ENCODE results near the gene KCNJ9. TPM values are rescaled to one million over a fixed set of nuclear protein-coding genes. Genes with fewer than 3 reads are reported as not detected.

The KCNJ9 gene
- total RNA-seq, 1 experiment from 2014 or later: not detected

DNA sequence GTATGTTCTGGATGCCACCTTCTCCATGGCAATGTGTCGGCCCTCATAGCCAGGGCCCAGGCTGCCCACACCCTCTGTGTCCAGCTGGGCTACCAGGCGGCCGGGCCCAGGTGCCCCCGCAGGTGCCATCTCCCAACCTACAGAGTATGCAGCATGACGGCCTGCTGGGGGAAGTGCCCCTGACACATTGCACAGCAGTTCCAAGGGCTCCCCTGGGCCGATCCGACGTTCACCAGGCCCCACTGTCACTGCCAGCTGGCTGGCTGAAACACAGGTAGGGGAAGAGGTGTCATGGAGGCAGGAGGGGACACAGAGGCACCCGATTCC lies 11.7 kb downstream of the KCNJ9 start:
- no peak overlapping the region for H3K4me2 ChIP-seq
- no peak overlapping the region for H2AFZ ChIP-seq
- intact Hi-C loops (cut with micrococcal nuclease; ENCODE audit: unreplicated experiment): loop anchor here (10.0 kb wide), 1 partner anchor 188 kb away; the partner anchor contains the start of gene CFAP45
- no peaks in the 10 kb centered on the region; the same call in 1 of the 2 replicates for H3K79me2 ChIP-seq (ENCODE audit: low read depth)
- ChIA-PET POLR2A (ENCODE audit: unreplicated experiment) (no interaction called here), CTCF (no interaction called here)
- no peak overlapping the region for H3K27ac ChIP-seq
- H3K4me1 ChIP-seq (replicated peaks; ENCODE audit: insufficient read depth): peaks cover 20% of the 10 kb centered on the region
- no TSS peak for BruUV-seq (replicated peaks)
- H3K4me3 ChIP-seq: no peak overlapping the region
- H3K9me2 ChIP-seq (ENCODE audit: insufficient read depth): no peaks in the 10 kb centered on the region
- no peaks in the 10 kb centered on the region for H3K36me3 ChIP-seq (ENCODE audit: low read depth)
- no peaks in the 10 kb centered on the region for H3F3A ChIP-seq (ENCODE audit: insufficient read depth, low read depth)
- H3K27me3 ChIP-seq (ENCODE audit: insufficient read depth, low read depth): no peaks in the 10 kb centered on the region
- H3K9me3 ChIP-seq (ENCODE audit: insufficient read depth, low read depth): no peaks in the 10 kb centered on the region
- TF ChIP-seq, protein P1, sequence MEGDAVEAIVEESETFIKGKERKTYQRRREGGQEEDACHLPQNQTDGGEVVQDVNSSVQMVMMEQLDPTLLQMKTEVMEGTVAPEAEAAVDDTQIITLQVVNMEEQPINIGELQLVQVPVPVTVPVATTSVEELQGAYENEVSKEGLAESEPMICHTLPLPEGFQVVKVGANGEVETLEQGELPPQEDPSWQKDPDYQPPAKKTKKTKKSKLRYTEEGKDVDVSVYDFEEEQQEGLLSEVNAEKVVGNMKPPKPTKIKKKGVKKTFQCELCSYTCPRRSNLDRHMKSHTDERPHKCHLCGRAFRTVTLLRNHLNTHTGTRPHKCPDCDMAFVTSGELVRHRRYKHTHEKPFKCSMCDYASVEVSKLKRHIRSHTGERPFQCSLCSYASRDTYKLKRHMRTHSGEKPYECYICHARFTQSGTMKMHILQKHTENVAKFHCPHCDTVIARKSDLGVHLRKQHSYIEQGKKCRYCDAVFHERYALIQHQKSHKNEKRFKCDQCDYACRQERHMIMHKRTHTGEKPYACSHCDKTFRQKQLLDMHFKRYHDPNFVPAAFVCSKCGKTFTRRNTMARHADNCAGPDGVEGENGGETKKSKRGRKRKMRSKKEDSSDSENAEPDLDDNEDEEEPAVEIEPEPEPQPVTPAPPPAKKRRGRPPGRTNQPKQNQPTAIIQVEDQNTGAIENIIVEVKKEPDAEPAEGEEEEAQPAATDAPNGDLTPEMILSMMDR (conservative IDR thresholded peaks at IDR 0.05): no peak
- TF ChIP-seq EZH2 (IDR thresholded peaks at IDR 0.05; ENCODE audit: low read depth): no peak
- H4K20me1 ChIP-seq (ENCODE audit: insufficient read depth): no peaks in the 10 kb centered on the region
- no peak for DNase-seq

DNA sequence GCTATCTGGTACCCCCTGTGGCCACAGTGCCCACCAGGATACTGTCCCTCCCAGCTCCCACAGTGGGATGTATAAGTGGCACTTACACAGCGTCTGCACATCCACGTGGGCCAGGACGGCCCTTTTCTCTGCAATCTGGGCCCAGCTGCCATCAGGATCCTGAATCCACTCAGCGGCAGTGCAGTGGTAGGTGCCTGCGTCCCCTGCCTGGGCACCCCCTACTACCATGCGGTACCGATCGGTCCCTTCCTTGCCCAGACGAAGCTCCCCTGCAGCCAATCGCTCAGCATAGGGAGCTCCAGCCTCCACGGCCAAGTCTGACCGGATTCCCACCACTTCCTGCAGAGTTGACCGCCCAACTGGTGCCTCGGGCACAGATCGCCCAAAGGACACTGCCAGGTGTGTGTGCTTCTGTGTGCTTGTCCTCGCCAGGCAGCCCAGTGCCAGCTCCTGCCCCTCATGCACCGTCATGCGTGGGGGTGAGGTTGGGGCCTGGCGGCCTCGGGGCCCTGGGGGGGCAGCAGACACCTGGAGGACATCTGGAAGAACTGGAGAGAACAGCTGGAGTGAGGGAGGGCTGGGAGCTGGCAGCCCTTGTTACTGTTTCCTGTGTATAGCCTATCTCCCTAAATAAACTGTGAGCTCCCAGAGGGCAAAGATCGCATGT lies 12.4 kb downstream of the KCNJ9 start:
- Histone ChIP-seq H3K4me3 (no peak overlapping the region), H3K9me3 (ENCODE audit: insufficient read depth, low read depth) (no peaks in the 10 kb centered on the region), H3K4me1 (replicated peaks; ENCODE audit: insufficient read depth) (peaks cover 20% of the 10 kb centered on the region), H3K36me3 (ENCODE audit: low read depth) (no peaks in the 10 kb centered on the region), H3K9me2 (ENCODE audit: insufficient read depth) (no peaks in the 10 kb centered on the region), H3K27ac (no peak overlapping the region), H3F3A (ENCODE audit: insufficient read depth, low read depth) (no peaks in the 10 kb centered on the region), H3K27me3 (ENCODE audit: insufficient read depth, low read depth) (no peaks in the 10 kb centered on the region), H2AFZ (no peak overlapping the region), H3K79me2 (ENCODE audit: low read depth) (no peaks in the 10 kb centered on the region; the same call in 1 of the 2 replicates), H4K20me1 (ENCODE audit: insufficient read depth) (no peaks in the 10 kb centered on the region), H3K4me2 (no peak overlapping the region)
- DNase-seq: no peak
- ChIA-PET POLR2A (ENCODE audit: unreplicated experiment) (no interaction called here), CTCF (no interaction called here)
- TF ChIP-seq, protein P1 (conservative IDR thresholded peaks at IDR 0.05): no peak
- no peak for TF ChIP-seq EZH2 (IDR thresholded peaks at IDR 0.05; ENCODE audit: low read depth)
- intact Hi-C loops (cut with micrococcal nuclease; ENCODE audit: unreplicated experiment): loop anchor here (10.0 kb wide), 1 partner anchor 189 kb away; the partner anchor contains the start of gene CFAP45
- BruUV-seq (replicated peaks): no TSS peak

DNA sequence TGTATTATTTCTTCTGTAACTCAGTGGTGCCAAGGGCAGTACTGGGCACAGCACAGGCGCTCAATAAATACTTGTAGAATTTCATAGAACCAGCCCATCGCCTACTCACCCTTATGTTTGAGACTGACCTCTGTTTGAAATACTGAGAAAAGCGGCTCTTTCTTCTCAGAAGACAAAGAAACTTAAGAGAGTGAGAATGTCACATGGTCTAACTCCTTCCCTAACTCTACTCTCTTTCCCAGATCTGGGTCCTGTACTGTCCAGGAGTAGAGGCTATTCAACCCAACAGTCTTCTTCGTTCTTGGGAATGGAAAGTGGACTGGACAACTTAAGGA lies 12.9 kb downstream of the KCNJ9 start:
- ChIA-PET CTCF (no interaction called here), POLR2A (ENCODE audit: unreplicated experiment) (no interaction called here)
- no TSS peak for BruUV-seq (replicated peaks)
- no peaks in the 10 kb centered on the region for H4K20me1 ChIP-seq (ENCODE audit: insufficient read depth)
- H3K4me2 ChIP-seq: no peak overlapping the region
- H3F3A ChIP-seq (ENCODE audit: insufficient read depth, low read depth): peaks cover 2% of the 10 kb centered on the region; the same call in 1 of the 2 replicates
- no peaks in the 10 kb centered on the region for H3K36me3 ChIP-seq (ENCODE audit: low read depth)
- H2AFZ ChIP-seq: no peak overlapping the region
- H3K79me2 ChIP-seq (ENCODE audit: low read depth): no peaks in the 10 kb centered on the region; the same call in 1 of the 2 replicates
- intact Hi-C loops (cut with micrococcal nuclease; ENCODE audit: unreplicated experiment): loop anchor here (10.0 kb wide), 1 partner anchor 189 kb away; the partner anchor contains the start of gene CFAP45
- H3K9me3 ChIP-seq (ENCODE audit: insufficient read depth, low read depth): no peaks in the 10 kb centered on the region
- no peak for DNase-seq
- H3K4me1 ChIP-seq (replicated peaks; ENCODE audit: insufficient read depth): peaks cover 23% of the 10 kb centered on the region
- H3K4me3 ChIP-seq: no peak overlapping the region
- no peak for TF ChIP-seq EZH2 (IDR thresholded peaks at IDR 0.05; ENCODE audit: low read depth)
- TF ChIP-seq, protein P1 (conservative IDR thresholded peaks at IDR 0.05): no peak
- no peaks in the 10 kb centered on the region for H3K27me3 ChIP-seq (ENCODE audit: insufficient read depth, low read depth)
- H3K9me2 ChIP-seq (ENCODE audit: insufficient read depth): no peaks in the 10 kb centered on the region
- no peak overlapping the region for H3K27ac ChIP-seq

All from PC-9 (cell line).